C4-2B (cell line): ENCODE measurements around the gene DSCAM.

Experiments used
- H3K27ac ChIP-seq: fragments of 450-650 bp; 2 replicates; pipeline ENCODE4 v1.5.1; 2017
- CTCF ChIP-seq: fragments of 450-650 bp; conservative IDR thresholded peaks from 2 replicates; pipeline ENCODE4 v1.5.1; 2017; ENCODE audit warnings: mild to moderate bottlenecking
- ZFX ChIP-seq: fragments of 450-650 bp; IDR thresholded peaks from 2 replicates; pipeline ENCODE4 v1.6.1; 2017

The DSCAM gene

DNA sequence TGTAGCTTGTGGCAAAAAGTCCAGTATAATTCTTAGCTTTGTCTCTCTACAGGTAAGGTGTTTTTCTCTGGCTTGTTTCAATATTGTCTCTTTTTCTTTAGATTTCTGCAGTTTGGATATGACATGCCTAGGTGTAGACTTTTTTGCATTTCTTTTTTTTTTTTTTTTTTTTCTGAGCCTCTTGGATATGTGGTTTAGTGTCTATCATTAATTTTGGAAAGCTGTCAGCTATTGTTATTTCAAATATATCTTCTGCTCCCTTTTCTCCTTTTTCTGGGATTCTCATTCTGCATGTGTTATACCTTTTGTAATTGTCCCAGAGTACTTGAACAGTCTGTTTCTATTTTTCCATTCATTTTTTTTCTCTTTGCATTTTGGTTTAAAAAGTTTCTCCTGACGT is 243.2 kb downstream of the DSCAM start:
- TF ChIP-seq ZFX (no peak), CTCF (no peak)
- H3K27ac ChIP-seq, result no peak overlapping the region

DNA sequence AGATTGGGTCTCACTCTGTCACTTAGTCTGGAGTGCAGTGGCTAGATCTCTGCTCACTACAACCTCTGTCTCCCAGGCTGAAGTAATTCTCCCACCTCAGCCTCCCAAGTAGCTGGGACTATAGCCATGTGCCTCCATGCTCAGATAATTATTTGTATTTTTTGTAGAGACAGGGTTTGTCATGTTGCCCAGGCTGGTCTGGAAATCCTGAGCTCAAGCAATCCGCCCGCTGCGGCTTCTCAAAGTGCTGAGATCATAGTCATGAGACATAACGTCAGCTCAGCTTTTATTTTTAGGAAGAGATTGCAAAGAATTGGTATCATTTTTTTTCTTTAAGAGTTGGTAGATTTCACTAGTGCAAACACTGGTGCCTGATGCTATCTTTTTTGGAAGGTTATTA is 244.9 kb downstream of the DSCAM start:
- H3K27ac ChIP-seq, result no peak overlapping the region
- TF ChIP-seq ZFX (no peak), CTCF (no peak)

GRCh38 chr21:40595806-40596205 is 251.2 kb downstream of the DSCAM start:
- no peak overlapping the region for H3K27ac ChIP-seq
- TF ChIP-seq ZFX (no peak), CTCF (no peak)

DNA sequence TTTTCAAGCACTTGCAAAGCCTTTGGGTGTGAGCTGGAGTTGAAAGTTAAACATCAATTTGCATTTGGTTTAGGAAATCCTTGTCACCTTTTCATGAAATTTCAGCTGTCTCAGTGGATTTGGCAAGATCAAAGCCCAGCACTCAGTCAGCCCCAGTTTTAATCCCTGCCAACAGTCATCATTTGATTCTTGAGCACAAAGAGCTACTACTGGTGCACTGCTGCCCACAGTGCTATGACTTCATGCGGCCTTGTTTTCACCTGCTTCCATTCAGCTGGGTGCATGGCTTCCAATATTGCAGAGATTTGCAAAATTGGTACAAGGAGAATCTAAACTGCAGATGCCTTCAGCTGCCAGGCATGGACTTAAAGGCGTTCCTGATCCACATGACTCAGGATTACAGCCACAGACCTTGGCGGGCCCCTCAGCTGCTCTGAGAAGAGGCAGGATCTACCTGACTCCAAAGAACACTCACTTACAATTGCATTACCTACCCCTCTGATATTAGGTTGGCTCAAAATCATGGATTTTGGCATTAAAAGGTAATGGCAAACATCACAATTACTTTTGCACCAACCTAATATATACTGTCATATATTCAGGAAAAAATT is 259.1 kb downstream of the DSCAM start:
- no peak overlapping the region for H3K27ac ChIP-seq
- no peak for TF ChIP-seq ZFX
- TF ChIP-seq CTCF, result no peak

GRCh38 chr21:40586575-40586974 is 260.4 kb downstream of the DSCAM start:
- no peak for TF ChIP-seq CTCF
- TF ChIP-seq ZFX, result no peak
- no peak overlapping the region for H3K27ac ChIP-seq

DNA sequence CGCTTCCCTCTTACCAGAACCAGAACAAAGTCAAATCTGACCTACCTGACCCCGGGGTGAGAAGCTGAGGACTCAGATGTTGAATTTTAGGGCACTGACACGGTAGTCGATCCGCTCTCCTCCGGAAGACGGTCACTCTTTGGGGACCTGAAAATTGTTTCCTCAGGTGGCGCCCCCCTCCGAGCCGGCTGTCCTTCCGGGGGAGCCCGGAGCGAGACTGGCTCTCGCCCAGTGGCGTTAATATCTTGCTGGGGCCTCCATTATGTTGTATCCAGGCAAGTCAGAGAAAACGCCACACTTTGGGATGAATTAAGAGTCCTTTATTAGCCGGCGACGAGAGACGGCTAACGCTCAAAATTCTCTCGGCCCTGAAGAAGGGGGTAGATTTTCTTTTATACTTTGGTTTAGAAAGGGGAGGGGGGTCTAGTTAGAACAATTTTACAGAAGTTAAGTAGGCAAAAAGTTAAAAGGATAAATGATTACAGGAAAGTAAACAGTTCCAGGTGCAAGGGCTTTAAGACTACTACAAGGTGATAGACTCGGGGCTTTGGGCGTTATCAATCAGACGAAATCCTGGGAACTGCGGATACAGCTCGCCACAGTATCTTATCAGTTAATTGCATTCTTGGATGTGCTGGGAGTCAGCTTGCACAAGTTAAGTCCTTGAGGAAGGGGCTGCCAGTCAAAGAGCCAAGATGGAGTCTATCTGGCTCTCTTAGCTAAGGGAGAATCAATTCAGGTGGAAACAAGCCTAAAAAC is 269.5 kb downstream of the DSCAM start:
- H3K27ac ChIP-seq, result no peak overlapping the region
- TF ChIP-seq ZFX, result no peak
- TF ChIP-seq CTCF, result no peak

DNA sequence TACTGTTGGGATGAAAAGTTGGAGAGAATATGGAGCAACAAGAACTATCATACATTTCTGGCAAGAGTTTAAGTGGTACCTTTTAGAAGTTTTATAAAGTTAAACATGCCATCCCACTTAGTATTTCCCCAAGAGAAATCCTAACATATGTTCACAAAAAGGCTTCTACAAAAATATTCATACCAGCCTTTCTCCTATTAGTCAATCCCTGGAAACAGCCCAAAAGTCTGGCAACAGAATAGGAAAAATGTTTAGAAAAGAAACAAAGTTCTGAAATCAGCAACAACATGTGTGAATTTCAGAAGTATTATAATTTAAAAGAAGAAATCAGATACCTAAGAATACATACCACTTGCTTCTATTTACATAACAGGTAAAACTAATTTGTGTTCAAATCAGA is 271.0 kb downstream of the DSCAM start:
- no peak overlapping the region for H3K27ac ChIP-seq
- TF ChIP-seq CTCF (no peak), ZFX (no peak)
